ENCODE data around the gene GSN. TPM values are rescaled to one million over a fixed set of nuclear protein-coding genes. Genes with fewer than 3 reads are reported as not detected.

Gene GSN
- polyA plus RNA-seq (2012; ENCODE audit: insufficient read depth, insufficient read length, low read depth) = 2.2 TPM

- H3K4me3 ChIP-seq (ENCODE audit: low read depth, low read length) = peak within 1 kb of the TSS; percentile 69
- H3K9me3 ChIP-seq = no peaks in the 10 kb centered on the region
- no peaks in the 10 kb centered on the region for H3K36me3 ChIP-seq
- no peak for TF ChIP-seq CTCF (IDR thresholded peaks at IDR 0.05; ENCODE audit: low read depth, low read length)
- peaks cover 14% of the 10 kb centered on the region for H3K27me3 ChIP-seq
- DNase-seq = peak; percentile 78
- H3K4me1 ChIP-seq = no peaks in the 10 kb centered on the region; the same call in 1 of the 2 replicates
These were observed at the start of gene GSN for GRCh38 chr9:121267689-121268597. TSS of gene GSN (plus strand) at chr9:121268162. CDS start at chr9:121301972, 33,810 bp downstream.

GRCh38 chr9:121218357-121219027 is 49.5 kb upstream of the GSN start:
- peaks cover 3% of the 10 kb centered on the region; the same call in 1 of the 2 replicates for H3K27me3 ChIP-seq
- H3K4me1 ChIP-seq = peaks cover 6% of the 10 kb centered on the region; the same call in 1 of the 2 replicates
- H3K9me3 ChIP-seq = no peaks in the 10 kb centered on the region
- no peak for DNase-seq
- TF ChIP-seq CTCF (IDR thresholded peaks at IDR 0.05; ENCODE audit: low read depth, low read length) = no peak
- no peak overlapping the region for H3K4me3 ChIP-seq (ENCODE audit: low read depth, low read length)
- no peaks in the 10 kb centered on the region for H3K36me3 ChIP-seq

GRCh38 chr9:121219530-121219929 is 48.4 kb upstream of the GSN start:
- Histone ChIP-seq H3K27me3 (peaks cover 3% of the 10 kb centered on the region; the same call in 1 of the 2 replicates), H3K4me3 (ENCODE audit: low read depth, low read length) (no peak overlapping the region), H3K4me1 (peaks cover 6% of the 10 kb centered on the region; the same call in 1 of the 2 replicates), H3K36me3 (no peaks in the 10 kb centered on the region), H3K9me3 (no peaks in the 10 kb centered on the region)
- TF ChIP-seq CTCF (IDR thresholded peaks at IDR 0.05; ENCODE audit: low read depth, low read length) = no peak
- no peak for DNase-seq

- Histone ChIP-seq H3K9me3 (no peaks in the 10 kb centered on the region), H3K36me3 (no peaks in the 10 kb centered on the region), H3K4me1 (peaks cover 6% of the 10 kb centered on the region; the same call in 1 of the 2 replicates), H3K4me3 (ENCODE audit: low read depth, low read length) (no peak overlapping the region), H3K27me3 (peaks cover 3% of the 10 kb centered on the region; the same call in 1 of the 2 replicates)
- no peak for TF ChIP-seq CTCF (IDR thresholded peaks at IDR 0.05; ENCODE audit: low read depth, low read length)
- no peak for DNase-seq
These were observed 46.8 kb upstream of the GSN start for GRCh38 chr9:121220996-121221663.

GRCh38 chr9:121221664-121222055 is 46.3 kb upstream of the GSN start:
- TF ChIP-seq CTCF (IDR thresholded peaks at IDR 0.05; ENCODE audit: low read depth, low read length) = no peak
- no peak for DNase-seq

More at GRCh38 chr9:121221664-121222055, 46.3 kb upstream of the GSN start:
- peaks cover 6% of the 10 kb centered on the region; the same call in 1 of the 2 replicates for H3K4me1 ChIP-seq
- peaks cover 3% of the 10 kb centered on the region; the same call in 1 of the 2 replicates for H3K27me3 ChIP-seq
- no peaks in the 10 kb centered on the region for H3K36me3 ChIP-seq
- no peaks in the 10 kb centered on the region for H3K9me3 ChIP-seq
- H3K4me3 ChIP-seq (ENCODE audit: low read depth, low read length) = no peak overlapping the region
